Measurements from ENCODE around the gene PTP4A1. TPM values are rescaled to one million over a fixed set of nuclear protein-coding genes. Genes with fewer than 3 reads are reported as not detected.
"Not testable (repeated sequence)": the region's sequence is repeated elsewhere in the genome, so short reads cannot be mapped to it uniquely, and the experiment has no call there.

The PTP4A1 gene
- total RNA-seq = 71.3 and 71.9 TPM in 2 replicates

- H3K27me3 Mint-ChIP-seq = no peaks in the 10 kb centered on the region
- intact Hi-C loops (cut with micrococcal nuclease) = loop anchor here (1.0 kb wide), 2 partner anchors 26 to 63 kb away; partner anchors contain the start of gene PHF3
- H3K4me3 Mint-ChIP-seq = peak within 1 kb of the TSS; percentile 98
- DNase-seq = peak; percentile 99
- peaks cover 21% of the 10 kb centered on the region for H3K36me3 Mint-ChIP-seq (ENCODE audit: low read depth)
- H3K9me3 Mint-ChIP-seq = peaks cover 5% of the 10 kb centered on the region
- peak within 1 kb of the TSS; percentile 96 for H3K27ac Mint-ChIP-seq
- peaks cover 27% of the 10 kb centered on the region for H3K4me1 Mint-ChIP-seq
Observed at GRCh38 chr6:63572044-63572746, at the start of gene PTP4A1, which contains the start of gene LOC128125822. PTP4A1 (plus strand) TSS chr6:63572480; CDS start chr6:63576881, 4,401 bp downstream. LOC128125822 (plus strand) TSS chr6:63572480.

- H3K27ac Mint-ChIP-seq; H3K4me3 Mint-ChIP-seq; H3K27me3 Mint-ChIP-seq; intact Hi-C loops (cut with micrococcal nuclease); H3K9me3 Mint-ChIP-seq; H3K36me3 Mint-ChIP-seq (ENCODE audit: low read depth); DNase-seq: not testable (repeated sequence)
- H3K4me1 Mint-ChIP-seq = peaks cover 21% of the 10 kb centered on the region
Observed at GRCh38 chr6:63522911-63523287, 49.4 kb upstream of the PTP4A1 start.

GRCh38 chr6:63523630-63524029, 48.6 kb upstream of the PTP4A1 start:
- Mint-ChIP-seq H3K4me3 (no peak overlapping the region), H3K36me3 (ENCODE audit: low read depth) (no peaks in the 10 kb centered on the region), H3K4me1 (peaks cover 27% of the 10 kb centered on the region), H3K9me3 (no peaks in the 10 kb centered on the region), H3K27me3 (peaks cover 2% of the 10 kb centered on the region), H3K27ac (no peak overlapping the region)
- no peak for DNase-seq
- intact Hi-C loops (cut with micrococcal nuclease) = no loop called here

- no peak for DNase-seq
- Mint-ChIP-seq H3K36me3 (ENCODE audit: low read depth) (no peaks in the 10 kb centered on the region), H3K4me3 (no peak overlapping the region), H3K9me3 (no peaks in the 10 kb centered on the region), H3K27ac (no peak overlapping the region), H3K4me1 (peaks cover 36% of the 10 kb centered on the region), H3K27me3 (peaks cover 2% of the 10 kb centered on the region)
- intact Hi-C loops (cut with micrococcal nuclease) = no loop called here
Observed at GRCh38 chr6:63525186-63525878, 46.9 kb upstream of the PTP4A1 start.

GRCh38 chr6:63526931-63527330, 45.3 kb upstream of the PTP4A1 start:
- no peaks in the 10 kb centered on the region for H3K36me3 Mint-ChIP-seq (ENCODE audit: low read depth)
- peaks cover 1% of the 10 kb centered on the region for H3K27me3 Mint-ChIP-seq
- no peak overlapping the region for H3K4me3 Mint-ChIP-seq
- peaks cover 39% of the 10 kb centered on the region for H3K4me1 Mint-ChIP-seq
- no peak for DNase-seq
- no peak overlapping the region for H3K27ac Mint-ChIP-seq
- no peaks in the 10 kb centered on the region for H3K9me3 Mint-ChIP-seq
- intact Hi-C loops (cut with micrococcal nuclease) = no loop called here

- peaks cover 35% of the 10 kb centered on the region for H3K4me1 Mint-ChIP-seq
- intact Hi-C loops (cut with micrococcal nuclease) = loop anchor here (2.0 kb wide), 1 partner anchor 43 kb away; no protein-coding TSS in a partner anchor
- H3K27me3 Mint-ChIP-seq = no peaks in the 10 kb centered on the region
- no peak for DNase-seq
- H3K4me3 Mint-ChIP-seq = peak overlapping the region; percentile 23
- peak overlapping the region; percentile 51 for H3K27ac Mint-ChIP-seq
- H3K9me3 Mint-ChIP-seq = peaks cover 3% of the 10 kb centered on the region
- H3K36me3 Mint-ChIP-seq (ENCODE audit: low read depth) = no peaks in the 10 kb centered on the region
Observed at GRCh38 chr6:63527658-63528514, 44.4 kb upstream of the PTP4A1 start.

- peak overlapping the region; percentile 82 for H3K4me3 Mint-ChIP-seq
- H3K9me3 Mint-ChIP-seq = peaks cover 3% of the 10 kb centered on the region
- H3K27ac Mint-ChIP-seq = peak overlapping the region; percentile 94
- intact Hi-C loops (cut with micrococcal nuclease) = loop anchor here (2.0 kb wide), 1 partner anchor 41 kb away; no protein-coding TSS in a partner anchor
- H3K4me1 Mint-ChIP-seq = peaks cover 35% of the 10 kb centered on the region
- H3K27me3 Mint-ChIP-seq = no peaks in the 10 kb centered on the region
- no peaks in the 10 kb centered on the region for H3K36me3 Mint-ChIP-seq (ENCODE audit: low read depth)
- DNase-seq = peak; percentile 72
Observed at GRCh38 chr6:63529498-63529897, 42.8 kb upstream of the PTP4A1 start.

- intact Hi-C loops (cut with micrococcal nuclease) = no loop called here
- peaks cover 3% of the 10 kb centered on the region for H3K9me3 Mint-ChIP-seq
- no peaks in the 10 kb centered on the region for H3K36me3 Mint-ChIP-seq (ENCODE audit: low read depth)
- peak overlapping the region; percentile 82 for H3K4me3 Mint-ChIP-seq
- no peaks in the 10 kb centered on the region for H3K27me3 Mint-ChIP-seq
- H3K27ac Mint-ChIP-seq = peak overlapping the region; percentile 94
- DNase-seq = no peak
- H3K4me1 Mint-ChIP-seq = peaks cover 34% of the 10 kb centered on the region
Observed at GRCh38 chr6:63530182-63530581, 42.1 kb upstream of the PTP4A1 start.

- intact Hi-C loops (cut with micrococcal nuclease) = no loop called here
- Mint-ChIP-seq H3K27ac (no peak overlapping the region), H3K4me1 (peaks cover 31% of the 10 kb centered on the region), H3K4me3 (no peak overlapping the region), H3K9me3 (peaks cover 3% of the 10 kb centered on the region), H3K27me3 (no peaks in the 10 kb centered on the region), H3K36me3 (ENCODE audit: low read depth) (no peaks in the 10 kb centered on the region)
- DNase-seq = no peak
Observed at GRCh38 chr6:63530991-63531390, 41.3 kb upstream of the PTP4A1 start.

GRCh38 chr6:63533026-63533425, 39.3 kb upstream of the PTP4A1 start:
- Mint-ChIP-seq H3K4me1 (peaks cover 20% of the 10 kb centered on the region), H3K27ac (no peak overlapping the region), H3K36me3 (ENCODE audit: low read depth) (no peaks in the 10 kb centered on the region), H3K9me3 (peaks cover 3% of the 10 kb centered on the region), H3K4me3 (no peak overlapping the region), H3K27me3 (peaks cover 4% of the 10 kb centered on the region)
- intact Hi-C loops (cut with micrococcal nuclease) = no loop called here
- DNase-seq = no peak

- DNase-seq = no peak
- Mint-ChIP-seq H3K27ac (no peak overlapping the region), H3K4me3 (no peak overlapping the region), H3K27me3 (peaks cover 4% of the 10 kb centered on the region), H3K36me3 (ENCODE audit: low read depth) (no peaks in the 10 kb centered on the region), H3K4me1 (peaks cover 15% of the 10 kb centered on the region), H3K9me3 (peaks cover 3% of the 10 kb centered on the region)
- intact Hi-C loops (cut with micrococcal nuclease) = no loop called here
Observed at GRCh38 chr6:63533952-63534351, 38.3 kb upstream of the PTP4A1 start.

GRCh38 chr6:63537201-63537958, 34.9 kb upstream of the PTP4A1 start:
- intact Hi-C loops (cut with micrococcal nuclease) = no loop called here
- Mint-ChIP-seq H3K27me3 (peaks cover 12% of the 10 kb centered on the region), H3K36me3 (ENCODE audit: low read depth) (no peaks in the 10 kb centered on the region), H3K9me3 (peaks cover 1% of the 10 kb centered on the region), H3K4me3 (no peak overlapping the region), H3K27ac (no peak overlapping the region), H3K4me1 (peaks cover 1% of the 10 kb centered on the region)
- DNase-seq = no peak

- peaks cover 17% of the 10 kb centered on the region for H3K27me3 Mint-ChIP-seq
- no peak overlapping the region for H3K4me3 Mint-ChIP-seq
- intact Hi-C loops (cut with micrococcal nuclease) = no loop called here
- peaks cover 5% of the 10 kb centered on the region for H3K9me3 Mint-ChIP-seq
- no peak overlapping the region for H3K27ac Mint-ChIP-seq
- no peaks in the 10 kb centered on the region for H3K36me3 Mint-ChIP-seq (ENCODE audit: low read depth)
- peaks cover 4% of the 10 kb centered on the region for H3K4me1 Mint-ChIP-seq
- DNase-seq = no peak
Observed at GRCh38 chr6:63537959-63538300, 34.4 kb upstream of the PTP4A1 start.
